Gastroesophageal sphincter (tissue), 4 donors: ENCODE data around the gene PAM. TPM values are rescaled to one million over a fixed set of nuclear protein-coding genes. Genes with fewer than 3 reads are reported as not detected.

Source experiments
- ATAC-seq: fragments of 150-250 bp; one replicate; pipeline ENCODE4 v1.9.1; 2016; ENCODE audit warnings: mild to moderate bottlenecking, moderate library complexity
- H3K27ac ChIP-seq, 4 donors: fragments of 200-600 bp; sonication (generic) in 3 of 4; 1 replicate in 3 of 4; 2 replicates in 1 of 4; pipeline ENCODE4 v1.5.1; 2016 to 2019
- H3K27me3 ChIP-seq: fragments of 200-600 bp; sonication (generic); one replicate; pipeline ENCODE4 v1.5.1; 2019
- H3K36me3 ChIP-seq, 2 donors: fragments of 200-600 bp; sonication (generic); one replicate each; pipeline ENCODE4 v1.5.1; 2019; ENCODE audit warnings: control low read depth in 1 of 2
- H3K4me1 ChIP-seq, 3 donors: fragments of 200-600 bp; sonication (generic); 1 replicate in 2 of 3; 2 replicates in 1 of 3; pipeline ENCODE4 v1.5.1; 2016 to 2019; ENCODE audit warnings: control low read depth in 2 of 3
- H3K4me3 ChIP-seq, 2 donors: fragments of 200-600 bp; sonication (generic); one replicate each; pipeline ENCODE4 v1.5.1; 2019; ENCODE audit warnings: mild to moderate bottlenecking in 1 of 2, moderate library complexity in 1 of 2
- H3K9me3 ChIP-seq, 3 donors: fragments of 200-600 bp; sonication (generic); one replicate each; pipeline ENCODE4 v1.5.1; 2017 to 2019; ENCODE audit warnings: control low read depth in 2 of 3
- EP300 ChIP-seq: sonication (generic); formaldehyde crosslinking; IDR thresholded peaks from one replicate; pipeline ENCODE4 v1.6.1; 2017; ENCODE audit warnings: antibody characterized with exemption, mild to moderate bottlenecking
- POLR2A ChIP-seq, 2 donors: fragments of 450-650 bp; IDR thresholded peaks; one replicate each; pipeline ENCODE4 v1.6.1; 2017; ENCODE audit warnings: antibody characterized with exemption in 2 of 2, mild to moderate bottlenecking in 2 of 2, moderate library complexity in 1 of 2
- POLR2AphosphoS5 ChIP-seq: sonication (generic); formaldehyde crosslinking; IDR thresholded peaks from one replicate; pipeline ENCODE4 v1.6.1; 2017; ENCODE audit warnings: antibody characterized with exemption
- WGBS, 2 donors: methylation state at CpG; one replicate each; pipeline ENCODE4 v1.1.5; 2018; ENCODE audit warnings: low coverage in 1 of 2; 5-methylcytosine and 5-hydroxymethylcytosine counted together
- total RNA-seq, 4 donors: library from RNA; depleted of rRNA; stranded (reverse); fragments of >200 nt; gene quantifications; one replicate each; pipeline ENCODE4 v1.1.0, GENCODE V29; 2016
- TF ChIP-seq, protein P1 (sequence below), 4 experiments: fragments of 200-600 bp in 2 of 4; fragments of 450-650 bp in 2 of 4; sonication (generic) in 1 of 4; IDR thresholded peaks; one replicate each; pipeline ENCODE4 v1.5.1; 2017 to 2019; ENCODE audit warnings: antibody characterized with exemption in 4 of 4, mild to moderate bottlenecking in 2 of 4, moderate library complexity in 2 of 4

PAM gene
- total RNA-seq, 4 donors from 2014 or later = 247 to 404 (median 311) TPM

- H3K27ac ChIP-seq = peak overlapping the region in 2 of 4 donors; percentile 10 to 53
- no peak overlapping the region for H3K4me3 ChIP-seq
- peaks cover 0 to 7% of the 10 kb centered on the region in 2 donors for H3K36me3 ChIP-seq
- peaks cover 0 to 25% (median 0%) of the 10 kb centered on the region in 3 donors for H3K4me1 ChIP-seq
- no peaks in the 10 kb centered on the region for H3K27me3 ChIP-seq
- no peaks in the 10 kb centered on the region for H3K9me3 ChIP-seq
- TF ChIP-seq, protein P1, sequence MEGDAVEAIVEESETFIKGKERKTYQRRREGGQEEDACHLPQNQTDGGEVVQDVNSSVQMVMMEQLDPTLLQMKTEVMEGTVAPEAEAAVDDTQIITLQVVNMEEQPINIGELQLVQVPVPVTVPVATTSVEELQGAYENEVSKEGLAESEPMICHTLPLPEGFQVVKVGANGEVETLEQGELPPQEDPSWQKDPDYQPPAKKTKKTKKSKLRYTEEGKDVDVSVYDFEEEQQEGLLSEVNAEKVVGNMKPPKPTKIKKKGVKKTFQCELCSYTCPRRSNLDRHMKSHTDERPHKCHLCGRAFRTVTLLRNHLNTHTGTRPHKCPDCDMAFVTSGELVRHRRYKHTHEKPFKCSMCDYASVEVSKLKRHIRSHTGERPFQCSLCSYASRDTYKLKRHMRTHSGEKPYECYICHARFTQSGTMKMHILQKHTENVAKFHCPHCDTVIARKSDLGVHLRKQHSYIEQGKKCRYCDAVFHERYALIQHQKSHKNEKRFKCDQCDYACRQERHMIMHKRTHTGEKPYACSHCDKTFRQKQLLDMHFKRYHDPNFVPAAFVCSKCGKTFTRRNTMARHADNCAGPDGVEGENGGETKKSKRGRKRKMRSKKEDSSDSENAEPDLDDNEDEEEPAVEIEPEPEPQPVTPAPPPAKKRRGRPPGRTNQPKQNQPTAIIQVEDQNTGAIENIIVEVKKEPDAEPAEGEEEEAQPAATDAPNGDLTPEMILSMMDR (IDR thresholded peaks at IDR 0.05) = no peak
- TF ChIP-seq EP300 (no peak), POLR2AphosphoS5 (no peak), POLR2A (IDR thresholded peaks at IDR 0.05) (no peak)
- 22 to 25% methylated on average over 1 of the region's 1 CpG for WGBS, 2 donors
- ATAC-seq = no peak
Measured at GRCh38 chr5:102958481-102959011, 203.4 kb downstream of the PAM start.

DNA sequence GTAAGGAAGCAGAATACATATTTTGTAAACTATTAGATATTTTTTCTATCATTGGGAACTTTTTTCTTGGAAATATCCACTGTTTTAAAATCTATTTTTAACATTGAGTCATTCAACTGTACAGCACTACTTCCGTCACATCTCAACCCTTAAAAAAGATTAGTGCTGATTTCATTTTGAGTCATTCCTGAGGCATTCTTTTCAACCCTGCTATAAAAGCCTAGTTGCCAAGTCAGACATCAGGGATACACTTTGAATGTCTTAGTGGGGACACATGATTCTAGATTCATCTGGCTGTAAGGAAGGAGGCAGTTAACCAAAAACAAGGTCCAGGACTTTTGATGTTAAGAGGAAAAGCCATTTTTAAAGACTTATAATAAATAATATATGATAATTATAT, 203.9 kb downstream of the PAM start:
- Histone ChIP-seq H3K4me1 (peaks cover 0 to 25% (median 0%) of the 10 kb centered on the region in 3 donors), H3K36me3 (peaks cover 0 to 3% of the 10 kb centered on the region in 2 donors), H3K9me3 (no peaks in the 10 kb centered on the region), H3K27ac (peak overlapping the region in 2 of 4 donors; percentile 10 to 53), H3K4me3 (no peak overlapping the region), H3K27me3 (no peaks in the 10 kb centered on the region)
- TF ChIP-seq, protein P1 (IDR thresholded peaks at IDR 0.05) = no peak
- TF ChIP-seq POLR2AphosphoS5 = peak; percentile 33
- peak; percentile 68 for ATAC-seq
- 25 to 40% methylated on average over 1 of the region's 1 CpG for WGBS, 2 donors

DNA sequence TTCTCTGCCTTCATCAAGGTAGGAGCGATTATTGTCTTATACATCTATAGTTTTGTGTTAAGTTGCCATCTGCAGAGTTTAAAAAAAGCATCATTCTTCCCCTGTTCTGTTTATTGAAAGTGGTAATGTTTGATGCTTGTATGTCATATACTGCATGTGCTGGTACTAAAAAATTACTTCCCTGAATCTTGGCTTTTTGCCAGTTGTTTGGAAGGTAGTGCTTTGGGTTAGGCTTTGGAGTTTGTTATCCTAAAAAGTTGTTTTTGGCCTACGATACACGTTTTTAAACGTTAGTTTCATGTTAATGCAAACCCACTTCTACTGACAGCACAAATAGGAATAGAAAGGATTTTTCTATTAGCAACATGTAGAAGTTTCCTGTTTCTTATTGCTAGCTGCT, 206.6 kb downstream of the PAM start:
- peaks cover 0 to 25% (median 0%) of the 10 kb centered on the region in 3 donors for H3K4me1 ChIP-seq
- WGBS, 2 donors = 42 to 45% methylated on average over 4 of the region's 4 CpGs
- H3K27me3 ChIP-seq = no peaks in the 10 kb centered on the region
- H3K36me3 ChIP-seq = peaks cover 0 to 3% of the 10 kb centered on the region in 2 donors
- H3K9me3 ChIP-seq = no peaks in the 10 kb centered on the region
- H3K4me3 ChIP-seq = no peak overlapping the region
- TF ChIP-seq EP300 (no peak), POLR2A (IDR thresholded peaks at IDR 0.05) (no peak), POLR2AphosphoS5 (no peak)
- TF ChIP-seq, protein P1 (IDR thresholded peaks at IDR 0.05) = no peak
- no peak overlapping the region for H3K27ac ChIP-seq
- no peak for ATAC-seq

DNA sequence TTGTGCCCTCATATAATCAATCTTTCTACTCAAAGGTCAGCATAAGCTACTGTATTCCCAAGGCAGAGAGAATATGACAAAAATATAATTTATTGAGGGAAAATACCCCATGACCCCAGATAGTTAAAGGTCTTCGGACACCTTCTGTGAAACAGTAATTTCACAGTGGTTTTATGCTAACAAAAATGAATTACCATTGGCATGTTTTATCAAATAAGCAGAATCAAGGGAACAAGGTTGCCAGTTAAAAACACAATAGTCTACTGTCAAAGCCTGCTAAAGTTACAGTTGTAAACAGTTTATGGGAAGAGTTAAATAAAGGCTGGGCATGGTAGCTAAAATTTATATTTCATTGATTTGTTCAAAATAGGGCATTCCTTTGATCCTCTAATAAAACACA, 210.5 kb downstream of the PAM start:
- H3K4me1 ChIP-seq = peaks cover 0 to 10% (median 0%) of the 10 kb centered on the region in 3 donors
- H3K9me3 ChIP-seq = no peaks in the 10 kb centered on the region
- no peak for ATAC-seq
- no peak overlapping the region for H3K4me3 ChIP-seq
- no peak for TF ChIP-seq POLR2AphosphoS5
- TF ChIP-seq EP300 = no peak
- TF ChIP-seq POLR2A (IDR thresholded peaks at IDR 0.05) = no peak
- TF ChIP-seq, protein P1 (IDR thresholded peaks at IDR 0.05) = no peak
- no peak overlapping the region for H3K27ac ChIP-seq
- H3K36me3 ChIP-seq = peaks cover 0 to 8% of the 10 kb centered on the region in 2 donors
- WGBS, 2 donors = 71 to 93% methylated on average over 1 of the region's 1 CpG
- no peaks in the 10 kb centered on the region for H3K27me3 ChIP-seq

- peaks cover 0 to 11% of the 10 kb centered on the region in 2 donors for H3K36me3 ChIP-seq
- no peak overlapping the region for H3K27ac ChIP-seq
- no peaks in the 10 kb centered on the region for H3K9me3 ChIP-seq
- no peak for ATAC-seq
- H3K4me3 ChIP-seq = no peak overlapping the region
- H3K4me1 ChIP-seq = no peaks in the 10 kb centered on the region
- no peaks in the 10 kb centered on the region for H3K27me3 ChIP-seq
- WGBS, 2 donors = 73 to 95% methylated on average over 3 of the region's 3 CpGs
- TF ChIP-seq EP300 = no peak
- no peak for TF ChIP-seq POLR2A (IDR thresholded peaks at IDR 0.05)
- TF ChIP-seq POLR2AphosphoS5 = no peak
- TF ChIP-seq, protein P1 (IDR thresholded peaks at IDR 0.05) = no peak
Measured at GRCh38 chr5:102969641-102970040, 214.5 kb downstream of the PAM start.
